Heart right ventricle (tissue), 16 donors: ENCODE measurements around the gene ART5. TPM values are rescaled to one million over a fixed set of nuclear protein-coding genes. Genes with fewer than 3 reads are reported as not detected.
"Not testable (repeated sequence)": the region's sequence is repeated elsewhere in the genome, so short reads cannot be mapped to it uniquely, and the experiment has no call there.

Experiments used
- ATAC-seq, 8 donors: fragments of 200-7000 bp; cut with Tn5 transposase; one replicate each; pipeline ENCODE4 v1.9.1; 2020; ENCODE audit warnings: mild to moderate bottlenecking in 8 of 8, moderate library complexity in 8 of 8, moderate number of reproducible peaks in 1 of 8
- DNase-seq, 2 donors: peaks; one replicate each; pipeline ENCODE4 v3.0.0-alpha.2; 2020
- H3K27ac ChIP-seq, 10 donors: fragments of 200-600 bp; sonication (generic) in 2 of 10; one replicate each; pipeline versions ENCODE4 v1.5.0 to v1.8.0; 2020 to 2022; ENCODE audit warnings: mild to moderate bottlenecking in 3 of 10
- H3K27me3 ChIP-seq, 7 donors: fragments of 200-600 bp; one replicate each; pipeline ENCODE4 v1.8.0; 2021 to 2022; ENCODE audit warnings: mild to moderate bottlenecking in 2 of 7
- H3K36me3 ChIP-seq, 9 donors: fragments of 200-600 bp; sonication (generic) in 1 of 9; one replicate each; pipeline versions ENCODE4 v1.5.0 to v1.8.0; 2020 to 2022; ENCODE audit warnings: mild to moderate bottlenecking in 2 of 9
- H3K4me1 ChIP-seq, 9 donors: fragments of 200-600 bp; sonication (generic) in 1 of 9; one replicate each; pipeline versions ENCODE4 v1.5.0 to v1.8.0; 2020 to 2022; ENCODE audit warnings: mild to moderate bottlenecking in 4 of 9
- H3K4me3 ChIP-seq, 10 donors: fragments of 200-600 bp; sonication (generic) in 2 of 10; one replicate each; pipeline versions ENCODE4 v1.5.0 to v1.8.0; 2020 to 2022; ENCODE audit warnings: mild to moderate bottlenecking in 7 of 10, moderate library complexity in 2 of 10
- H3K9me3 ChIP-seq, 11 donors: fragments of 200-600 bp in 10 of 11; sonication (generic) in 2 of 11; one replicate each; pipeline versions ENCODE4 v1.5.0 to v1.8.0; 2013 to 2022; ENCODE audit warnings: mild to moderate bottlenecking in 2 of 11, control low read depth in 1 of 11, moderate library complexity in 1 of 11
- WGBS, 2 donors: extraction: QIAGEN DNeasy Blood & Tissue Kit; methylation state at CpG; one replicate each; pipeline ENCODE4 v1.1.7; 2013; ENCODE audit warnings: inconsistent platforms in 1 of 2; 5-methylcytosine and 5-hydroxymethylcytosine counted together
- intact Hi-C, 10 donors: fragments of 100-400 bp; cut with DNase I; formaldehyde crosslinking; loops; one replicate each; pipeline versions ENCODE4 v1.11.1 to v1.14.2; 2022
- polyA plus RNA-seq, 2 donors: library from polyadenylated mRNA; stranded (reverse); fragments of 200-250 nt; gene quantifications; one replicate each; pipeline ENCODE4 v1.2.3, GENCODE V29; 2013
- total RNA-seq, 10 donors: library from RNA; stranded (reverse); fragmentation: NEBNext Ultra II Directional in 3 of 10; extraction: Animal tissue kit (Norgen Biotek cat#: 25700) in 3 of 10; gene quantifications; one replicate each; pipeline versions ENCODE4 v1.2.1 to v1.2.4, GENCODE V29; 2021 to 2023
- TF ChIP-seq, protein P1 (sequence below), 9 donors: fragments of 200-600 bp; sonication (generic) in 2 of 9; IDR thresholded peaks; one replicate each; pipeline versions ENCODE4 v1.5.0 to v1.8.0; 2021 to 2022; ENCODE audit warnings: antibody characterized with exemption in 9 of 9, mild to moderate bottlenecking in 5 of 9, moderate library complexity in 1 of 9
- donor health status: Arrhythmogenic right ventricular cardiomyopathy.
- donor health status: ischemic (EF 13 %, LVEDD 7.1; RV severe dilation, severe dysfunction).
- donor health status: healthy with polysubstance abuse.
- donor health status: DM: no; HTN: yes; CAD: no.
- donor health status: DM: no; HTN: no; CAD: no.
- donor health status: ischemic (EF 25% LVEDD 6.9; RV normal size, moderate dysfunction).
- donor health status: ischemic (EF 25% LVEDD 5.7; RV mildly dilated, moderate dysfunction).
- donor health status: healthy.
- donor health status: DM: yes; HTN: yes; CAD: no.
- donor health status: Ischemic cardiomyopathy.
- donor health status: ischemic (EF 35%, LVEDD 5.7; RV mildly dilated, moderate dysfunction).
- donor health status: nonischemic (EF 11% LVEDD 7.7; RV severe dilation, severe dysfunction).
- donor health status: DM: yes; HTN: yes; CAD: no.
- donor health status: PGD.
- donor health status: ischemic (EF 29% LVEDD 5.4; RV normal size, mild dysfunction).
- donor health status: nonischemic (EF 23%, LVEDD 6.1; RV moderate dilation, normal function).

Gene ART5
- total and polyA plus RNA-seq, 12 donors: 0.42 to 6.5 (median 1.5) TPM

DNA sequence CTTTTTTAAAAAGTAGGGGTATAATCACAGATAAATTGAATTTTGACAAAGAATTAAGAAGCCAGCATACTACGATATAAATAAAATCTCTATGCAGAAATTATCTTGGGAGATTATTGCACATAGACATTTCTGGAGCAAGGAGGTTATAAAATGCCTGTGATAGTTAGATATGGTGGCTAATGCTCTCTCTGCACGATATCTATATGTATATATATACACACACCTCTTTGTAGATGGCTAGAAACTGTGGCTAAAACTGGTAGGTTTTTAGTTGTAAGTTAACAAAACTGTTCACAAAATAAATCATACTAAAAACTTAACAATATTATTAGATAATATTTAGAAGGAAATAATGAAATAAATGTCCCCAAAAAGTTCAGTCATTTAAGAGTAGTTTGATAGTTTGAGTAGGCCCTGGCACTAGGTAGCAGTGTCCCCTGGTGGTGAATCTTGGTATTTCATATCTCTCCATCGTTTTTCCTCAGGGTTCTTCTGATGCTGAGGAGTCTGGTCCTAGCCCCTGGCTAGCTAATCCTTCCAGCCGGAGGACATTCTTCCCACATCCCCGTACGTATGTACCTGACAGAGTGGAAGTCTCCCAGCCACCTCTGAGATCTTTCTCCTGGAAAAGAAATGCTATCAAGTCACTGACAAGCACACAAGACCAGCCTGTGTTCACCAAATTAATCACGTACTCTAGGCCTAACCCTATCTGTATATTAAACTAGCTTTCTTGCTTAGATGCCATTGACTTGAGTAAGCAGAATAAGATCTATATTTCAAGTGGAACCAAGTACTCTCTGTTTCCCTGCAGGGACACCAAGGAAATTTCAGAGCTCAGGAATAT is 32.2 kb downstream of the ART5 start:
- 54 to 64% methylated on average over 7 of the region's 7 CpGs for WGBS, 2 donors
- TF ChIP-seq, protein P1, sequence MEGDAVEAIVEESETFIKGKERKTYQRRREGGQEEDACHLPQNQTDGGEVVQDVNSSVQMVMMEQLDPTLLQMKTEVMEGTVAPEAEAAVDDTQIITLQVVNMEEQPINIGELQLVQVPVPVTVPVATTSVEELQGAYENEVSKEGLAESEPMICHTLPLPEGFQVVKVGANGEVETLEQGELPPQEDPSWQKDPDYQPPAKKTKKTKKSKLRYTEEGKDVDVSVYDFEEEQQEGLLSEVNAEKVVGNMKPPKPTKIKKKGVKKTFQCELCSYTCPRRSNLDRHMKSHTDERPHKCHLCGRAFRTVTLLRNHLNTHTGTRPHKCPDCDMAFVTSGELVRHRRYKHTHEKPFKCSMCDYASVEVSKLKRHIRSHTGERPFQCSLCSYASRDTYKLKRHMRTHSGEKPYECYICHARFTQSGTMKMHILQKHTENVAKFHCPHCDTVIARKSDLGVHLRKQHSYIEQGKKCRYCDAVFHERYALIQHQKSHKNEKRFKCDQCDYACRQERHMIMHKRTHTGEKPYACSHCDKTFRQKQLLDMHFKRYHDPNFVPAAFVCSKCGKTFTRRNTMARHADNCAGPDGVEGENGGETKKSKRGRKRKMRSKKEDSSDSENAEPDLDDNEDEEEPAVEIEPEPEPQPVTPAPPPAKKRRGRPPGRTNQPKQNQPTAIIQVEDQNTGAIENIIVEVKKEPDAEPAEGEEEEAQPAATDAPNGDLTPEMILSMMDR (IDR thresholded peaks at IDR 0.05): peak; percentile 61 to 92 (median 82)
- no peaks in the 10 kb centered on the region for H3K27me3 ChIP-seq
- H3K27ac ChIP-seq: no peak overlapping the region
- H3K36me3 ChIP-seq: no peaks in the 10 kb centered on the region
- peaks cover 0 to 10% (median 0%) of the 10 kb centered on the region in 9 donors for H3K4me1 ChIP-seq
- no peak for DNase-seq
- intact Hi-C loops: no loop called here
- H3K4me3 ChIP-seq: no peak overlapping the region
- peaks cover 0 to 8% (median 5%) of the 10 kb centered on the region in 11 donors for H3K9me3 ChIP-seq
- ATAC-seq: peak in 1 of 8 donors; percentile 34

DNA sequence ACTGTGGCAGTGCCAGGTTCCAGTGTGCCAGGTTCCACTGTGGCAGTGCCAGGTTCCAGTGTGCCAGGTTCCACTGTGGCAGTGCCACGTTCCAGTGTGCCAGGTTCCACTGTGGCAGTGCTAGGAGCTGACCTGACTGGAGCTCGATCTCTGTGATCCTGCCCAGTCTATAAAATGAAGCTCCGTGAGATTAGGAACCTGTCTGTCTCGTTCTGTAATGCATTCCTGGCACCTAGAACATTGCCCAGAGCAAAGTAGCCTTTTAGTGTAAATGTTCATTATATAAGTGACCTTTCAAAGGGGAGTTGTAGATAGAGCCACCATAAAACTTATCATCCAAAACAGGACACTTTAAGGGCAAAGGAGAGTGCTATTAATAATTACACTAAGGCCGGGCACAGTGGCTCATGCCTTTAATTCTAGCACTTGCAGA is 36.0 kb downstream of the ART5 start:
- H3K9me3 ChIP-seq: no peaks in the 10 kb centered on the region
- intact Hi-C loops: no loop called here
- no peaks in the 10 kb centered on the region for H3K27me3 ChIP-seq
- ATAC-seq: peak in 5 of 8 donors; percentile 39 to 75 (median 71)
- H3K36me3 ChIP-seq: no peaks in the 10 kb centered on the region
- WGBS, 2 donors: 46 to 57% methylated on average over 5 of the region's 5 CpGs
- H3K4me1 ChIP-seq: no peaks in the 10 kb centered on the region
- H3K4me3 ChIP-seq: no peak overlapping the region
- peak overlapping the region in 2 of 10 donors; percentile 6 to 37 for H3K27ac ChIP-seq
- DNase-seq: no peak
- TF ChIP-seq, protein P1 (IDR thresholded peaks at IDR 0.05): no peak

DNA sequence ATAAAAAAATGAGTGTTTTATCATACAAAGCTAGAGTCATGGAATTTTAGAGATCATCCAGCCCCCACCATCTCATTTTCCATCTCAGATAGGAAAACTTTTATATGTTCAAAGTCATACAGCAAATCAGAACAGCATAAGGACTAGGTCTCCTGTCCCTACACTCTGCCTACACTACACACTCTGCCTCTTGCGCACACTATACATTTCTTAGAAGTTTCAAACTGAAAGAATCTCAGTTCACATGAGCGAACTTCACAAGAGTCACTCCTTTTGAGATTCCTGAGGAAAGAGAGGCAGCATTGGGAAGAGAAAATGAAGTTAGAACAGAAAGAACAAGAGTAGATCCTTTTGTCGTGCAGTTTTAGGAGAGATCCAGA is 36.5 kb downstream of the ART5 start:
- H3K27me3 ChIP-seq: no peaks in the 10 kb centered on the region
- H3K4me3 ChIP-seq: no peak overlapping the region
- TF ChIP-seq, protein P1 (IDR thresholded peaks at IDR 0.05): no peak
- intact Hi-C loops: no loop called here
- peak overlapping the region in 2 of 10 donors; percentile 6 to 37 for H3K27ac ChIP-seq
- no peaks in the 10 kb centered on the region for H3K36me3 ChIP-seq
- no peaks in the 10 kb centered on the region for H3K4me1 ChIP-seq
- H3K9me3 ChIP-seq: no peaks in the 10 kb centered on the region
- WGBS, 2 donors: 86 to 94% methylated on average over 3 of the region's 3 CpGs
- DNase-seq (no peak), ATAC-seq (peak in 1 of 8 donors; percentile 37)

DNA sequence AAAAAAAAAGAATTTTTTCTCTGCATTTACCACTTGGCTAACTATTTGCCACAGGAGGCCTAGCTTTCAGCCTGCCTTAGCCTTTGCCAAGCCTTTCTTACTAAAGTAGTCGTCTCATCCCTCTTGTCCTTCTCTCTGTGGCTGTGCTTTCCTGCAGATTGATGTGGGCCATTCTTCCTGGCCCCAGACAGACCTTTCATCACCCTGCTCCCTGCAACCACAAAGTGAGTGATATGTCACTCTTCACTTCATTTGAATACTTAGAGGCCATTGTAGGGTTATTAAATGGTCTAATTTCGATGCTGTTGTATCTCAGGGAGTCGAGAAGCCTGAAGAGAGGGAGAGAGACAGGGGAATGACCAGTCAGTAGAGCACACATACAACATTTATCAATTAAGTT is 37.6 kb downstream of the ART5 start:
- no peaks in the 10 kb centered on the region for H3K36me3 ChIP-seq
- TF ChIP-seq, protein P1 (IDR thresholded peaks at IDR 0.05): no peak
- ATAC-seq (peak in 2 of 8 donors; percentile 22 to 36), DNase-seq (no peak)
- WGBS, 2 donors: 17 to 19% methylated on average over 3 of the region's 3 CpGs
- no peaks in the 10 kb centered on the region for H3K9me3 ChIP-seq
- intact Hi-C loops: no loop called here
- no peak overlapping the region for H3K4me3 ChIP-seq
- H3K27me3 ChIP-seq: no peaks in the 10 kb centered on the region
- H3K4me1 ChIP-seq: no peaks in the 10 kb centered on the region
- no peak overlapping the region for H3K27ac ChIP-seq

DNA sequence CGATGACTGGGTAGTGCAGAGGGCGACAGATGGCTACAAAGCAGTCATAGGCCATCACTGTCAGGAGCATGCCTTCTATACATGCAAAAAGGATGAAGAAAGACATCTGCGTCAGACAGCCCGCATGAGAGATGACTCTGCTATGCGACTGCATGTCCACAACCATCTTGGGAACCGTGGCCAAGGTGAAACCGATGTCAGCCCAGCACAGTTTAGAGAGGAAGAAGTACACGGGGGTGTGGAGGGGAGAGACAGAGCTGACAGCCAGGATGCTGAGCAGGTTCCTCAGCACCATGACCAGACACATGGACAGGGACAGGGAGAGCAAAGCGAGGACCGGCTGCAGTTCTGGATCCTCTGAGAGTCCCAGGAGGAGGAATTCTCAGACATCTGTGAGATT is 41.6 kb downstream of the ART5 start:
- H3K27ac ChIP-seq, intact Hi-C loops, DNase-seq, ATAC-seq, H3K4me1 ChIP-seq, H3K4me3 ChIP-seq, H3K27me3 ChIP-seq, H3K36me3 ChIP-seq, H3K9me3 ChIP-seq: not testable (repeated sequence)
- WGBS, 2 donors: 60 to 64% methylated on average over 10 of the region's 10 CpGs

DNA sequence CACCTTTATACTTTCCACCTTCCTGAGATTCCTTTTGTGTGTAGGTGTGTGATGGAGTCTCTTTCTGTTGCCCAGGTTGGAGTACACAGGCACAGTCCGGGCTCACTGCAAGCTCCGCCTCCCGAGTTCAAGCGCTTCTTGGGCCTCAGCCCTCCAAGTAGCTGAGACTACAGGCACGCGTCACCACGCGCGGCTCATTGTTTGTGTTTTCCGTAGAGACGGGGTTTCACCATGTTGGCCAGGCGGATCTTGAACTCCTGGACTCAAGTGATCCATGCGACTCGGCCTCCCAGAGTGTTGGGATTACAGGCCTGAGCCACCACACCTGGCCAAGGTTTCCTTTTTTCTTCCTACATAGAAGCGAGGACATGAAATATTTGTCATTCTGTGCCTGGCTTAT is 44.0 kb downstream of the ART5 start:
- ATAC-seq, DNase-seq, H3K4me3 ChIP-seq, H3K4me1 ChIP-seq, H3K9me3 ChIP-seq, H3K27me3 ChIP-seq, H3K36me3 ChIP-seq, H3K27ac ChIP-seq, intact Hi-C loops: not testable (repeated sequence)
- WGBS, 2 donors: 90 to 92% methylated on average over 15 of the region's 15 CpGs

DNA sequence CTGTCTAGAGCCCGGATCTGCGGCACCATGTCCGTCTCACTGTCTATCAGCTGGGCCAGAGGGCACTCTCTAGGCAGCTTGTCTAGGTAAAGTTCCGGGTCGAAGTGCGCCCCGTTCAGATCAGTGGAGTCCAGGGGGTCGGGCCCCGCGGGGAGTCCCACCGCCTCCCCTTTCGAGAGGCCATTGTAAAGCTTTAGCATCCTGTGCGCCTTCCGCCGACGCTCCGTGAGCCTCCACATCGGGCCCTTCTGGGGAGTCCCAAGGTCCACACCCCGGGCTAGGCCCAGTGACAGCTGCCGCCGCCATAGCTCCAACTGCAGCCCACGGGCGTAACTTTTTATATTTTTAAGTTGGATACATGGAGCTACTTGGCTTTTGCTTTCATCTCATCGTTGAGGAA is 50.5 kb downstream of the ART5 start:
- ATAC-seq, H3K36me3 ChIP-seq, H3K27me3 ChIP-seq, H3K27ac ChIP-seq, H3K4me1 ChIP-seq, H3K9me3 ChIP-seq, H3K4me3 ChIP-seq, DNase-seq, intact Hi-C loops: not testable (repeated sequence)
- 93 to 96% methylated on average over 24 of the region's 24 CpGs for WGBS, 2 donors
